H1 (cell line): ENCODE data around the gene SPATS2. TPM values are rescaled to one million over a fixed set of nuclear protein-coding genes. Genes with fewer than 3 reads are reported as not detected.

Experiments used
- CTCF ChIA-PET: fragments of 300-600 bp; sonication (Branson Sonifier 250); formaldehyde crosslinking; loops from one replicate; lab custom pipeline; 2021; ENCODE audit not compliant: partially characterized antibody; lab: Charles Lee
- POLR2A ChIA-PET: fragments of 300-600 bp; sonication (Branson Sonifier 250); formaldehyde crosslinking; loops from one replicate; lab custom pipeline; 2021; ENCODE audit warnings: inconsistent platforms; ENCODE audit not compliant: partially characterized antibody; lab: Charles Lee
- DNase-seq, 2 experiments: peaks; one replicate each; pipeline versions ENCODE4 v3.0.0 to v3.0.0-alpha.2; 2010 to 2022; ENCODE audit warnings: low spot score in 2 of 2, low read depth in 1 of 2, mixed read lengths in 1 of 2
- FAIRE-seq: peaks from 2 replicates; lab custom pipeline; 2011; peaks lifted over from hg19 to GRCh38; lab: Jason Lieb, UNC
- H2AFZ ChIP-seq: 2 replicates; pipeline ENCODE4 v1.8.1; 2012; ENCODE audit warnings: low read length, inconsistent platforms
- H2AK5ac ChIP-seq: 2 replicates; pipeline ENCODE4 v1.6.1; 2013; ENCODE audit warnings: low read depth, low read length
- H2BK120ac ChIP-seq: replicated peaks from 2 replicates; pipeline ENCODE3; 2013; ENCODE audit warnings: low read depth, low read length, inconsistent platforms
- H2BK12ac ChIP-seq: 2 replicates; pipeline ENCODE4 v1.6.1; 2013; ENCODE audit warnings: low read depth, low read length
- H2BK15ac ChIP-seq: 2 replicates; pipeline ENCODE4 v1.6.1; 2013; ENCODE audit warnings: low read length
- H2BK20ac ChIP-seq: 2 replicates; pipeline ENCODE4 v1.6.1; 2013; ENCODE audit warnings: low read length
- H2BK5ac ChIP-seq: 2 replicates; pipeline ENCODE4 v1.6.1; 2013; ENCODE audit warnings: low read depth, low read length
- H3K14ac ChIP-seq: 2 replicates; pipeline ENCODE4 v1.6.1; 2013; ENCODE audit warnings: inconsistent platforms; ENCODE audit not compliant: insufficient read length
- H3K18ac ChIP-seq: 2 replicates; pipeline ENCODE4 v1.6.1; 2013; ENCODE audit warnings: low read length; ENCODE audit errors: extremely low read depth
- H3K23ac ChIP-seq: 2 replicates; pipeline ENCODE4 v1.6.1; 2013; ENCODE audit warnings: inconsistent platforms; ENCODE audit not compliant: insufficient read length
- H3K23me2 ChIP-seq: 2 replicates; pipeline ENCODE4 v1.6.1; 2013; ENCODE audit warnings: low read depth, low read length
- H3K27ac ChIP-seq: 2 replicates; pipeline ENCODE4 v1.6.1; 2011; ENCODE audit warnings: low read depth, low read length, inconsistent platforms
- H3K27me3 ChIP-seq, 4 experiments: replicated peaks in 1 of 4; 1 replicate in 1 of 4; 2 replicates in 3 of 4; pipeline versions ENCODE4 v1.6.1 to v1.8.1; 2011 to 2013; ENCODE audit warnings: low read length in 3 of 4, mild to moderate bottlenecking in 3 of 4, inconsistent platforms in 2 of 4, mixed read lengths in 2 of 4, moderate library complexity in 1 of 4; ENCODE audit not compliant: control insufficient read depth in 3 of 4, insufficient read depth in 3 of 4; ENCODE audit errors: extremely low read depth in 1 of 4
- H3K36me3 ChIP-seq, 4 experiments: 2 replicates each; pipeline versions ENCODE4 v1.6.1 to v1.8.1; 2011 to 2013; ENCODE audit warnings: mild to moderate bottlenecking in 4 of 4, low read length in 3 of 4, moderate library complexity in 2 of 4, control low read depth in 1 of 4, inconsistent platforms in 1 of 4; ENCODE audit not compliant: insufficient read depth in 4 of 4, control insufficient read depth in 2 of 4
- H3K4ac ChIP-seq: replicated peaks from 2 replicates; pipeline ENCODE3; 2013; ENCODE audit warnings: low read length, low read depth, mixed read lengths, inconsistent platforms; ENCODE audit not compliant: insufficient read length
- H3K4me1 ChIP-seq, 4 experiments: replicated peaks in 1 of 4; 1 replicate in 1 of 4; 2 replicates in 3 of 4; pipeline versions ENCODE4 v1.6.1 to v1.8.1; 2011 to 2013; ENCODE audit warnings: low read length in 3 of 4, inconsistent platforms in 2 of 4, mixed read lengths in 1 of 4; ENCODE audit not compliant: insufficient read depth in 4 of 4, control insufficient read depth in 3 of 4
- H3K4me2 ChIP-seq, 2 experiments: 2 replicates each; pipeline versions ENCODE4 v1.6.1 to v1.8.1; 2011 to 2013; ENCODE audit warnings: low read depth in 2 of 2, low read length in 2 of 2, control low read depth in 1 of 2, inconsistent platforms in 1 of 2, mild to moderate bottlenecking in 1 of 2; ENCODE audit not compliant: insufficient read depth in 1 of 2
- H3K4me3 ChIP-seq, 4 experiments: fragments of 200-600, 300-600 bp in 1 of 4; sonication (generic), shearing (Covaris generic), sonication (Bioruptor Twin) in 1 of 4; 2 replicates each; pipeline versions ENCODE4 v1.5.1 to v1.8.1; 2011 to 2016; ENCODE audit warnings: low read length in 4 of 4, low read depth in 3 of 4, control low read depth in 2 of 4, inconsistent platforms in 2 of 4, mild to moderate bottlenecking in 2 of 4, mixed read lengths in 1 of 4, moderate library complexity in 1 of 4; ENCODE audit not compliant: insufficient read depth in 2 of 4; ENCODE audit errors: extremely low read depth in 1 of 4
- H3K56ac ChIP-seq: replicated peaks from 2 replicates; pipeline ENCODE3; 2013; ENCODE audit warnings: low read depth, mild to moderate bottlenecking, mixed read lengths, low read length, inconsistent platforms; ENCODE audit not compliant: insufficient read length
- H3K79me1 ChIP-seq: 2 replicates; pipeline ENCODE4 v1.6.1; 2013; ENCODE audit warnings: low read depth, low read length, control low read depth
- H3K79me2 ChIP-seq, 2 experiments: 2 replicates each; pipeline versions ENCODE4 v1.6.1 to v1.8.1; 2012 to 2013; ENCODE audit warnings: low read length in 2 of 2, mild to moderate bottlenecking in 2 of 2, inconsistent platforms in 1 of 2; ENCODE audit not compliant: insufficient read depth in 2 of 2, control insufficient read depth in 1 of 2
- H3K9ac ChIP-seq, 4 experiments: replicated peaks in 1 of 4; 1 replicate in 1 of 4; 2 replicates in 3 of 4; pipeline versions ENCODE4 v1.6.1 to v1.8.1; 2011 to 2013; ENCODE audit warnings: low read depth in 3 of 4, low read length in 3 of 4, control low read depth in 2 of 4, mild to moderate bottlenecking in 2 of 4, moderate library complexity in 2 of 4, inconsistent platforms in 1 of 4; ENCODE audit errors: extremely low read depth in 1 of 4
- H3K9me3 ChIP-seq, 2 experiments: 2 replicates each; pipeline versions ENCODE4 v1.6.1 to v1.8.1; 2012 to 2013; ENCODE audit warnings: mild to moderate bottlenecking in 2 of 2, moderate library complexity in 2 of 2, control low read depth in 1 of 2, inconsistent platforms in 1 of 2, low read depth in 1 of 2, low read length in 1 of 2, mixed read lengths in 1 of 2; ENCODE audit not compliant: insufficient read depth in 2 of 2
- H4K20me1 ChIP-seq, 2 experiments: replicated peaks in 1 of 2; 2 replicates each; pipeline versions ENCODE3 to v1.8.1; 2011 to 2013; ENCODE audit warnings: inconsistent platforms in 2 of 2, low read length in 2 of 2, mild to moderate bottlenecking in 1 of 2; ENCODE audit not compliant: insufficient read depth in 2 of 2, control insufficient read depth in 1 of 2
- H4K5ac ChIP-seq: 2 replicates; pipeline ENCODE4 v1.6.1; 2013; ENCODE audit warnings: low read length, low read depth, mixed read lengths, inconsistent platforms; ENCODE audit not compliant: insufficient read length
- H4K8ac ChIP-seq: 2 replicates; pipeline ENCODE4 v1.8.0; 2013; ENCODE audit warnings: mild to moderate bottlenecking, moderate library complexity, low read length, inconsistent platforms; ENCODE audit not compliant: insufficient read depth; ENCODE audit errors: extremely low read depth
- H4K91ac ChIP-seq: replicated peaks from 2 replicates; pipeline ENCODE3; 2013; ENCODE audit warnings: low read length, mixed read lengths, inconsistent platforms; ENCODE audit not compliant: insufficient read length
- CTBP2 ChIP-seq: IDR thresholded peaks from 2 replicates; pipeline ENCODE4 v1.7.0; 2011; ENCODE audit warnings: borderline replicate concordance, mild to moderate bottlenecking, moderate library complexity, mixed read lengths, low read length; ENCODE audit not compliant: insufficient read depth, insufficient read length
- EZH2 ChIP-seq: fragments of 200-600 bp; sonication (generic); IDR thresholded peaks from 2 replicates; pipeline ENCODE4 v1.7.1; 2012; ENCODE audit warnings: low read depth, mild to moderate bottlenecking, moderate library complexity, low read length, inconsistent platforms; ENCODE audit not compliant: severe bottlenecking
- JUND ChIP-seq: IDR thresholded peaks from 2 replicates; pipeline ENCODE4 v1.6.1; 2011; ENCODE audit warnings: mild to moderate bottlenecking, improper control_type of control experiment, low read length
- SAP30 ChIP-seq: fragments of 300-600 bp; sonication (generic); IDR thresholded peaks from 2 replicates; pipeline ENCODE4 v1.7.1; 2012; ENCODE audit warnings: low read length, moderate library complexity, mild to moderate bottlenecking, inconsistent platforms; ENCODE audit not compliant: insufficient read depth, insufficient replicate concordance
- TAF1 ChIP-seq: IDR thresholded peaks from 2 replicates; pipeline ENCODE4 v1.6.1; 2011; ENCODE audit warnings: mild to moderate bottlenecking, low read depth, low read length
- WGBS, 2 experiments: shearing (Covaris generic) in 1 of 2; methylation state at CpG; one replicate each; pipeline versions ENCODE4 v1.1.6 to v1.1.7; 2013 to 2015; ENCODE audit warnings: low lambda C conversion rate in 2 of 2, mixed read lengths in 2 of 2, inconsistent platforms in 1 of 2, low coverage in 1 of 2, missing lambda C conversion rate in 1 of 2; ENCODE audit not compliant: insufficient replicate concordance in 2 of 2, insufficient coverage in 1 of 2, insufficient read length in 1 of 2; ENCODE audit errors: extremely low coverage in 1 of 2, missing lambda C conversion rate in 1 of 2; 5-methylcytosine and 5-hydroxymethylcytosine counted together
- polyA plus RNA-seq, 7 experiments: library from polyadenylated mRNA; depleted of rRNA in 3 of 7; stranded (reverse) in 5 of 7; unstranded in 2 of 7; fragments of >200 nt in 5 of 7; fragments of 200-250 nt in 2 of 7; gene quantifications; 1 replicate in 5 of 7; 2 replicates in 1 of 7; 4 replicates in 1 of 7; pipeline versions ENCODE4 v1.2.1 to v1.2.3, GENCODE V29; 2011 to 2013; ENCODE audit warnings: missing spikeins in 2 of 7, mixed read lengths in 2 of 7
- total RNA-seq: library from RNA; stranded (reverse); fragmentation: NEBNext Ultra II Directional; extraction: Animal tissue kit (Norgen Biotek cat#: 25700); gene quantifications from 2 replicates; pipeline ENCODE4 v1.2.1, GENCODE V29; 2021

SPATS2 gene
- total and polyA plus RNA-seq, 2 of the 8 experiments (the other 6 are each of a cell fraction or from before 2014, with no cell fraction given), result 19.2 to 24.5 TPM

- Histone ChIP-seq H3K27ac (no peak overlapping the region), H3K9ac (no peak overlapping the region), H3K18ac (no peak overlapping the region), H4K5ac (no peak overlapping the region), H2BK20ac (no peak overlapping the region), H2BK15ac (no peak overlapping the region), H4K8ac (no peak overlapping the region), H3K9me3 (no peaks in the 10 kb centered on the region), H3K36me3 (no peaks in the 10 kb centered on the region), H3K23ac (no peak overlapping the region), H3K4me3 (no peak overlapping the region), H3K4me2 (no peak overlapping the region), H3K79me2 (no peaks in the 10 kb centered on the region; a peak in 1 of 4 replicates), H3K14ac (no peak overlapping the region), H3K4me1 (no peaks in the 10 kb centered on the region), H4K20me1 (no peaks in the 10 kb centered on the region), H2BK5ac (no peak overlapping the region), H3K4ac (no peak overlapping the region), H3K79me1 (no peaks in the 10 kb centered on the region; the same call in 1 of the 2 replicates)
- ChIA-PET POLR2A (no interaction called here), CTCF (interaction anchor here (0.6 to 1.0 kb wide), 4 partner anchors 15 to 1471 kb away, joined by 3 to 6 read pairs (median 4); no protein-coding TSS in a partner anchor)
- FAIRE-seq (no peak), DNase-seq (no peak)
- 87% methylated on average over 3 of the region's 3 CpGs; no CpG with 5 or more reads in 1 of the 2 experiments for WGBS, 2 experiments
- TF ChIP-seq TAF1, result no peak
- TF ChIP-seq SAP30, result no peak
- TF ChIP-seq CTBP2, result no peak
- TF ChIP-seq JUND, result no peak
- no peak for TF ChIP-seq EZH2
- TF ChIP-seq, all 59 proteins: peak for 0
- no peak overlapping the region for H2BK12ac ChIP-seq
- no peak overlapping the region for H2AFZ ChIP-seq
- no peak overlapping the region for H2BK120ac ChIP-seq
- H4K91ac ChIP-seq, result no peak overlapping the region
- no peak overlapping the region for H3K56ac ChIP-seq
- H3K23me2 ChIP-seq, result no peaks in the 10 kb centered on the region
- no peaks in the 10 kb centered on the region for H3K27me3 ChIP-seq
- H2AK5ac ChIP-seq, result no peak overlapping the region
Observed at GRCh38 chr12:49458816-49459215, 91.6 kb downstream of the SPATS2 start.
